Mucosa of stomach (tissue), 1 donor: Measurements from ENCODE around the gene MUSK.

ENCODE experiments used
- H3K27me3 ChIP-seq: one replicate; pipeline ENCODE4 v1.7.0; 2013; ENCODE audit warnings: mild to moderate bottlenecking, low read length; ENCODE audit not compliant: control insufficient read depth, insufficient read depth
- H3K36me3 ChIP-seq: one replicate; pipeline ENCODE4 v1.7.0; 2013; ENCODE audit warnings: low read length; ENCODE audit not compliant: control insufficient read depth, insufficient read depth
- H3K4me1 ChIP-seq: one replicate; pipeline ENCODE4 v1.7.0; 2013; ENCODE audit warnings: mild to moderate bottlenecking, low read length; ENCODE audit not compliant: control insufficient read depth, insufficient read depth
- H3K4me3 ChIP-seq: one replicate; pipeline ENCODE4 v1.7.0; 2013; ENCODE audit warnings: low read length
- H3K9ac ChIP-seq: one replicate; pipeline ENCODE4 v1.7.0; 2013; ENCODE audit warnings: mild to moderate bottlenecking, low read length, moderate library complexity
- H3K9me3 ChIP-seq: one replicate; pipeline ENCODE4 v1.7.0; 2013; ENCODE audit warnings: mild to moderate bottlenecking, low read length, moderate library complexity; ENCODE audit not compliant: control insufficient read depth
- donor health status: Pancreatic carcinoma.

The MUSK gene

GRCh38 chr9:110748251-110748893 is 79.8 kb downstream of the MUSK start:
- Histone ChIP-seq H3K9me3 (no peaks in the 10 kb centered on the region), H3K9ac (no peak overlapping the region)

GRCh38 chr9:110750272-110750671 is 81.7 kb downstream of the MUSK start:
- Histone ChIP-seq H3K9me3 (no peaks in the 10 kb centered on the region), H3K36me3 (no peaks in the 10 kb centered on the region), H3K9ac (no peak overlapping the region), H3K4me1 (peaks cover 3% of the 10 kb centered on the region), H3K4me3 (no peak overlapping the region), H3K27me3 (no peaks in the 10 kb centered on the region)

More at GRCh38 chr9:110748251-110748893, 79.8 kb downstream of the MUSK start:
- H3K36me3 ChIP-seq = no peaks in the 10 kb centered on the region
- no peak overlapping the region for H3K4me3 ChIP-seq
- H3K4me1 ChIP-seq = peaks cover 10% of the 10 kb centered on the region
- no peaks in the 10 kb centered on the region for H3K27me3 ChIP-seq

- Histone ChIP-seq H3K4me3 (no peak overlapping the region), H3K36me3 (no peaks in the 10 kb centered on the region), H3K27me3 (no peaks in the 10 kb centered on the region), H3K4me1 (peaks cover 3% of the 10 kb centered on the region), H3K9ac (no peak overlapping the region), H3K9me3 (no peaks in the 10 kb centered on the region)
Measured at GRCh38 chr9:110751971-110752370, 83.4 kb downstream of the MUSK start.

- H3K4me1 ChIP-seq = peaks cover 3% of the 10 kb centered on the region
- no peaks in the 10 kb centered on the region for H3K27me3 ChIP-seq
- H3K9ac ChIP-seq = no peak overlapping the region
- no peaks in the 10 kb centered on the region for H3K36me3 ChIP-seq
- no peak overlapping the region for H3K4me3 ChIP-seq
- H3K9me3 ChIP-seq = no peaks in the 10 kb centered on the region
Measured at GRCh38 chr9:110752766-110753165, 84.2 kb downstream of the MUSK start.

- Histone ChIP-seq H3K4me1 (peaks cover 3% of the 10 kb centered on the region), H3K4me3 (no peak overlapping the region), H3K9me3 (no peaks in the 10 kb centered on the region), H3K27me3 (no peaks in the 10 kb centered on the region), H3K9ac (no peak overlapping the region), H3K36me3 (no peaks in the 10 kb centered on the region)
Measured at GRCh38 chr9:110753731-110754231, 85.2 kb downstream of the MUSK start.

- H3K9ac ChIP-seq = no peak overlapping the region
- no peaks in the 10 kb centered on the region for H3K36me3 ChIP-seq
- H3K27me3 ChIP-seq = no peaks in the 10 kb centered on the region
- H3K4me1 ChIP-seq = peaks cover 3% of the 10 kb centered on the region
- no peaks in the 10 kb centered on the region for H3K9me3 ChIP-seq
- H3K4me3 ChIP-seq = no peak overlapping the region
Measured at GRCh38 chr9:110755179-110755578, 86.6 kb downstream of the MUSK start.

GRCh38 chr9:110758201-110758600 is 89.6 kb downstream of the MUSK start:
- no peak overlapping the region for H3K4me3 ChIP-seq
- no peaks in the 10 kb centered on the region for H3K4me1 ChIP-seq
- H3K36me3 ChIP-seq = no peaks in the 10 kb centered on the region
- no peak overlapping the region for H3K9ac ChIP-seq
- no peaks in the 10 kb centered on the region for H3K27me3 ChIP-seq
- H3K9me3 ChIP-seq = no peaks in the 10 kb centered on the region

GRCh38 chr9:110762783-110763182 is 94.2 kb downstream of the MUSK start:
- no peak overlapping the region for H3K4me3 ChIP-seq
- H3K9ac ChIP-seq = no peak overlapping the region
- no peaks in the 10 kb centered on the region for H3K36me3 ChIP-seq
- H3K9me3 ChIP-seq = no peaks in the 10 kb centered on the region
- no peaks in the 10 kb centered on the region for H3K27me3 ChIP-seq
- no peaks in the 10 kb centered on the region for H3K4me1 ChIP-seq

- no peak overlapping the region for H3K4me3 ChIP-seq
Measured at GRCh38 chr9:110763568-110763967, 95.0 kb downstream of the MUSK start.

GRCh38 chr9:110764006-110764405 is 95.4 kb downstream of the MUSK start:
- Histone ChIP-seq H3K4me1 (no peaks in the 10 kb centered on the region), H3K36me3 (no peaks in the 10 kb centered on the region), H3K4me3 (no peak overlapping the region), H3K9ac (no peak overlapping the region), H3K27me3 (no peaks in the 10 kb centered on the region), H3K9me3 (no peaks in the 10 kb centered on the region)

More at GRCh38 chr9:110763568-110763967, 95.0 kb downstream of the MUSK start:
- no peaks in the 10 kb centered on the region for H3K9me3 ChIP-seq
- no peak overlapping the region for H3K9ac ChIP-seq
- no peaks in the 10 kb centered on the region for H3K4me1 ChIP-seq
- H3K36me3 ChIP-seq = no peaks in the 10 kb centered on the region
- H3K27me3 ChIP-seq = no peaks in the 10 kb centered on the region

- no peaks in the 10 kb centered on the region for H3K9me3 ChIP-seq
- no peak overlapping the region for H3K4me3 ChIP-seq
- H3K27me3 ChIP-seq = no peaks in the 10 kb centered on the region
- H3K36me3 ChIP-seq = no peaks in the 10 kb centered on the region
- H3K9ac ChIP-seq = no peak overlapping the region
- no peaks in the 10 kb centered on the region for H3K4me1 ChIP-seq
Measured at GRCh38 chr9:110765926-110766325, 97.3 kb downstream of the MUSK start.

- no peak overlapping the region for H3K4me3 ChIP-seq
Measured at GRCh38 chr9:110767559-110768063, 99.0 kb downstream of the MUSK start.

More at GRCh38 chr9:110767559-110768063, 99.0 kb downstream of the MUSK start:
- no peaks in the 10 kb centered on the region for H3K36me3 ChIP-seq
- H3K9me3 ChIP-seq = no peaks in the 10 kb centered on the region
- no peak overlapping the region for H3K9ac ChIP-seq
- H3K27me3 ChIP-seq = no peaks in the 10 kb centered on the region
- H3K4me1 ChIP-seq = no peaks in the 10 kb centered on the region
